SU-DHL-6 (cell line): ENCODE measurements around the gene ZNF496.

Experiments used
- H2AFZ ChIP-seq: fragments of 200-600 bp; sonication (generic); 2 replicates; pipeline ENCODE4 v1.6.1; 2014; ENCODE audit warnings: low read depth, mild to moderate bottlenecking, moderate library complexity, mixed read lengths, antibody characterized with exemption, low read length; ENCODE audit not compliant: severe bottlenecking
- H3F3A ChIP-seq: fragments of 200-600 bp; shearing (Covaris generic); 2 replicates; pipeline ENCODE4 v1.6.0; 2016; ENCODE audit warnings: antibody characterized with exemption, mild to moderate bottlenecking; ENCODE audit not compliant: insufficient read depth
- H3K27ac ChIP-seq: fragments of 200-600 bp; sonication (generic); 2 replicates; pipeline ENCODE4 v1.5.1; 2016; ENCODE audit warnings: low read depth, mild to moderate bottlenecking, low read length, moderate library complexity, mixed read lengths
- H3K27me3 ChIP-seq: fragments of 200-600 bp; sonication (generic), shearing (Covaris generic); 2 replicates; pipeline ENCODE4 v1.6.0; 2014; ENCODE audit warnings: mild to moderate bottlenecking, low read length
- H3K36me3 ChIP-seq: fragments of 200-600 bp; sonication (generic); 2 replicates; pipeline ENCODE4 v1.6.1; 2014; ENCODE audit warnings: mild to moderate bottlenecking, low read length, mixed read lengths
- H3K4me2 ChIP-seq: fragments of 300-600, 200-600 bp; shearing (Covaris generic), sonication (generic); 2 replicates; pipeline ENCODE4 v1.6.0; 2014; ENCODE audit warnings: low read length, low read depth, mild to moderate bottlenecking; ENCODE audit not compliant: poor library complexity, severe bottlenecking
- H3K4me3 ChIP-seq: fragments of 200-600 bp; sonication (generic); 2 replicates; pipeline ENCODE4 v1.5.1; 2014; ENCODE audit warnings: antibody characterized with exemption, low read length, mild to moderate bottlenecking, mixed read lengths; ENCODE audit not compliant: insufficient read depth, poor library complexity, severe bottlenecking
- H3K79me2 ChIP-seq: fragments of 200-600 bp; sonication (generic); 2 replicates; pipeline ENCODE4 v1.6.1; 2014; ENCODE audit warnings: mild to moderate bottlenecking, low read length, moderate library complexity; ENCODE audit not compliant: insufficient read depth
- H3K9ac ChIP-seq: fragments of 200-600 bp; sonication (generic); 2 replicates; pipeline ENCODE4 v1.7.0; 2014; ENCODE audit warnings: mild to moderate bottlenecking, low read length
- H3K9me2 ChIP-seq: fragments of 200-600 bp; sonication (generic); replicated peaks from 2 replicates; pipeline ENCODE4 v1.6.1; 2014; ENCODE audit warnings: low read length; ENCODE audit not compliant: insufficient read depth
- H3K9me3 ChIP-seq: fragments of 200-600 bp; sonication (generic); 2 replicates; pipeline ENCODE4 v1.6.1; 2014; ENCODE audit warnings: low read length, mixed read lengths; ENCODE audit not compliant: insufficient read depth
- H4K20me1 ChIP-seq: fragments of 200-600 bp; sonication (generic); 2 replicates; pipeline ENCODE4 v1.6.1; 2014; ENCODE audit warnings: low read depth, mild to moderate bottlenecking, antibody characterized with exemption, low read length, moderate library complexity, mixed read lengths
- CTCF ChIP-seq: fragments of 200-600 bp; sonication (generic); IDR thresholded peaks from one replicate; pipeline ENCODE4 v1.5.1; 2017; ENCODE audit warnings: antibody characterized with exemption, mild to moderate bottlenecking, low read length, moderate library complexity; ENCODE audit not compliant: insufficient read depth, poor library complexity, severe bottlenecking
- EZH2phosphoT487 ChIP-seq: fragments of 200-600 bp; sonication (generic), shearing (Covaris generic); conservative IDR thresholded peaks from 2 replicates; pipeline ENCODE4 v1.6.1; 2018; ENCODE audit warnings: mild to moderate bottlenecking, antibody characterized with exemption, low read length, moderate library complexity, mixed read lengths

ZNF496 gene

DNA sequence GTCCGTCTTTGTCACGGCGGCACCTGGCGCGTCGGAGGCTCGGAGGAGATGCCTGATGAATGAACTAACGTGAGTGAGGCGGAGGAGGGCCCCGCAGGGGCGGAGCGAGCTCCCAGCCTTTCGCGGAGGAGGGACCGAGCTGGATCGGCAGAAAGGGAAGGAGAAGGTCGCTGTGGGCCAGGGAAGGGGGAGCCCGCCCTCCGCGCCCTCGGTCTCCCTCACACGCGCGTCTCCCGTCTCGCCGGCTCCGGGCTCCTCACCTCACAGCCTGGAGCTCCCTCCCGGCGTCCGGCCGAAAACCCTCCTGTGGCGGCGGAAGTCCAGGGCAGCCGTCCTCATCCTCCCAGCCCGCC is 519 bp downstream of the ZNF496 start:
- Histone ChIP-seq H3F3A (no peaks in the 10 kb centered on the region), H4K20me1 (no peaks in the 10 kb centered on the region), H3K9me2 (no peaks in the 10 kb centered on the region), H3K9ac (peak overlapping the region; percentile 96), H3K27ac (peak overlapping the region; percentile 51), H3K79me2 (no peaks in the 10 kb centered on the region), H3K27me3 (no peaks in the 10 kb centered on the region), H2AFZ (peak overlapping the region; percentile 96), H3K36me3 (no peaks in the 10 kb centered on the region), H3K4me3 (peak overlapping the region; percentile 97), H3K4me2 (peak overlapping the region; percentile 51), H3K9me3 (no peaks in the 10 kb centered on the region)
- no peak for TF ChIP-seq EZH2phosphoT487
- no peak for TF ChIP-seq CTCF

- no peaks in the 10 kb centered on the region for H3F3A ChIP-seq
- H3K4me2 ChIP-seq = peak overlapping the region; percentile 51
- no peaks in the 10 kb centered on the region for H3K27me3 ChIP-seq
- H3K9ac ChIP-seq = peak overlapping the region; percentile 96
- no peaks in the 10 kb centered on the region for H3K79me2 ChIP-seq
- peak overlapping the region; percentile 96 for H2AFZ ChIP-seq
- H3K36me3 ChIP-seq = no peaks in the 10 kb centered on the region
- H3K9me2 ChIP-seq = no peaks in the 10 kb centered on the region
- H3K9me3 ChIP-seq = no peaks in the 10 kb centered on the region
- TF ChIP-seq EZH2phosphoT487 (no peak), CTCF (no peak)
- H3K27ac ChIP-seq = no peak overlapping the region
- H3K4me3 ChIP-seq = peak overlapping the region; percentile 97
- no peaks in the 10 kb centered on the region for H4K20me1 ChIP-seq
Measured at GRCh38 chr1:247330548-247331171, 1.0 kb downstream of the ZNF496 start.

DNA sequence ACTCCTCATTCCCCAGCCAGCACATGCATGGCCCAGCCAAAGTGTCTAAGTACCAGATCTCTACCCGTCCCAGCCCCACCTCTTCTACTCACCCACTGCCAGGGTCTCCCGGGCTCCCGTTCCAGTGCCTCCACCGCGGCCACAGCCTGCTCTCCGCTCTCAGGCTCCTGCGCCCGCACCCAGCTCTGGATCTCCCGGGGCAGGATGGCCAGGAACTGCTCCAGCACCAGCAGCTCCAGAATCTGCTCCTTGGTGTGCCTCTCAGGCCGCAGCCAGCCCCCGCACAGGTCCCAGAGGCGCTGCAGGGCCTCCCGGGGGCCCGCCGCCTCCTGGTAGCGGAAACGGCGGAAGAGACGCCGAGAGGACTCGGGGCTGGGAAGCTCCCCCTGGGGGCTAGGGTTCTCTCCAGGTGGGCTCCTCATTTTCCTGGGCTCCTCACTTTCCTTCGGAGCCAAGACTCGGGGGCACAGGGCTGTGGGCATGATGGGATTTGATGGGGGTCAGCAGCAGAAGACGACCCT is 2.5 kb downstream of the ZNF496 start:
- H2AFZ ChIP-seq = no peak overlapping the region
- no peak overlapping the region for H3K9ac ChIP-seq
- no peaks in the 10 kb centered on the region for H3K79me2 ChIP-seq
- H4K20me1 ChIP-seq = no peaks in the 10 kb centered on the region
- H3K4me3 ChIP-seq = no peak overlapping the region
- no peaks in the 10 kb centered on the region for H3F3A ChIP-seq
- no peaks in the 10 kb centered on the region for H3K9me3 ChIP-seq
- H3K27me3 ChIP-seq = no peaks in the 10 kb centered on the region
- H3K27ac ChIP-seq = no peak overlapping the region
- TF ChIP-seq CTCF = no peak
- TF ChIP-seq EZH2phosphoT487 = no peak
- H3K4me2 ChIP-seq = no peak overlapping the region
- no peaks in the 10 kb centered on the region for H3K36me3 ChIP-seq
- no peaks in the 10 kb centered on the region for H3K9me2 ChIP-seq
